T-cell (primary cell): Measurements from ENCODE around the gene RIPOR3. TPM values are rescaled to one million over a fixed set of nuclear protein-coding genes. Genes with fewer than 3 reads are reported as not detected.

Source experiments
- ATAC-seq, 4 experiments: fragments of 200-7000 bp in 3 of 4; fragments of 150-1000 bp in 1 of 4; cut with Tn5 transposase; replicated peaks in 1 of 4; 1 replicate in 3 of 4; 2 replicates in 1 of 4; pipeline ENCODE4 v1.10.0; 2021; ENCODE audit warnings: moderate library complexity in 3 of 4, mild to moderate bottlenecking in 2 of 4, moderate number of reproducible peaks in 1 of 4
- CTCF ChIA-PET, 2 donors: fragments of 300-600 bp; sonication (Branson Sonifier 250); formaldehyde crosslinking; loops; one replicate each; lab custom pipeline; 2022; ENCODE audit warnings: antibody characterized with exemption in 2 of 2; lab: Charles Lee
- POLR2A ChIA-PET, 2 donors: fragments of 300-600 bp; sonication (Branson Sonifier 250); formaldehyde crosslinking; loops; one replicate each; lab custom pipeline; 2022; ENCODE audit warnings: antibody characterized with exemption in 2 of 2; lab: Charles Lee
- DNase-seq, 35 experiments: peaks; one replicate each; pipeline versions ENCODE4 v3.0.0 to v3.0.0-alpha.2; 2013 to 2023
- H3K27ac ChIP-seq: one replicate; pipeline ENCODE4 v1.5.1; 2013; ENCODE audit warnings: low read length
- H3K27me3 ChIP-seq, 2 experiments: replicated peaks in 1 of 2; 1 replicate in 1 of 2; 2 replicates in 1 of 2; pipeline versions ENCODE4 v1.6.1 to v1.7.0; 2013; ENCODE audit warnings: low read length in 1 of 2, mixed read lengths in 1 of 2; ENCODE audit not compliant: control insufficient read depth in 2 of 2, insufficient read depth in 2 of 2; ENCODE audit errors: extremely low read depth in 1 of 2
- H3K36me3 ChIP-seq, 2 donors: 1 replicate in 1 of 2; 2 replicates in 1 of 2; pipeline versions ENCODE4 v1.6.1 to v1.7.0; 2013; ENCODE audit warnings: low read length in 1 of 2; ENCODE audit not compliant: control insufficient read depth in 2 of 2, insufficient read depth in 1 of 2; ENCODE audit errors: extremely low read depth in 1 of 2
- H3K4me1 ChIP-seq, 2 experiments: 1 replicate in 1 of 2; 2 replicates in 1 of 2; pipeline versions ENCODE4 v1.6.1 to v1.7.0; 2013; ENCODE audit warnings: low read length in 2 of 2, mixed read lengths in 1 of 2; ENCODE audit not compliant: insufficient read depth in 2 of 2, control insufficient read depth in 1 of 2; ENCODE audit errors: extremely low read depth in 1 of 2
- H3K4me3 ChIP-seq, 2 donors: 1 replicate in 1 of 2; 2 replicates in 1 of 2; pipeline versions ENCODE4 v1.5.1 to v1.7.0; 2013; ENCODE audit warnings: mild to moderate bottlenecking in 2 of 2, low read length in 1 of 2, moderate library complexity in 1 of 2; ENCODE audit not compliant: control insufficient read depth in 1 of 2; ENCODE audit errors: extremely low read depth in 1 of 2
- H3K9me3 ChIP-seq: 2 replicates; pipeline ENCODE4 v1.7.0; 2013
- H3K27ac Mint-ChIP-seq, 2 donors: one replicate each; pipeline ENCODE4 v1.8.0; 2020 to 2021; ENCODE audit warnings: mild to moderate bottlenecking in 2 of 2, mixed read lengths in 2 of 2
- H3K27me3 Mint-ChIP-seq, 2 donors: one replicate each; pipeline ENCODE4 v1.8.0; 2021 to 2022; ENCODE audit warnings: mixed read lengths in 2 of 2
- H3K36me3 Mint-ChIP-seq: one replicate; pipeline ENCODE4 v1.8.0; 2021; ENCODE audit warnings: mixed read lengths
- H3K4me1 Mint-ChIP-seq, 3 donors: one replicate each; pipeline ENCODE4 v1.8.0; 2020 to 2022; ENCODE audit warnings: mixed read lengths in 3 of 3, mild to moderate bottlenecking in 1 of 3
- H3K4me3 Mint-ChIP-seq, 3 donors: one replicate each; pipeline ENCODE4 v1.8.0; 2020 to 2022; ENCODE audit warnings: mild to moderate bottlenecking in 3 of 3, mixed read lengths in 3 of 3, moderate library complexity in 3 of 3
- H3K9me3 Mint-ChIP-seq, 3 donors: one replicate each; pipeline ENCODE4 v1.8.0; 2020 to 2022; ENCODE audit warnings: mixed read lengths in 3 of 3
- WGBS: methylation state at CpG from one replicate; pipeline ENCODE4 v1.1.5; 2013; ENCODE audit warnings: missing lambda C conversion rate; ENCODE audit not compliant: insufficient coverage; 5-methylcytosine and 5-hydroxymethylcytosine counted together
- total RNA-seq, 35 experiments: library from RNA in 6 of 35; stranded (reverse) in 6 of 35; fragments of 120-200 nt in 1 of 35; gene quantifications; one replicate each; pipeline versions ENCODE4 v1.2.1 to v1.2.4 and lab custom pipeline; 2013 to 2026

RIPOR3 gene
- total RNA-seq, 5 donors from 2014 or later (not counting 1 experiment from before 2014, with no cell fraction given), result 0.25 to 0.88 (median 0.42) TPM

GRCh38 chr20:50609438-50609989 is 81.8 kb downstream of the RIPOR3 start:
- Mint-ChIP-seq H3K4me1 (no peaks in the 10 kb centered on the region), H3K9me3 (no peaks in the 10 kb centered on the region), H3K27ac (no peak overlapping the region), H3K27me3 (peaks cover 0 to 14% of the 10 kb centered on the region in 2 donors), H3K36me3 (no peaks in the 10 kb centered on the region), H3K4me3 (no peak overlapping the region)
- ChIA-PET POLR2A (no interaction called here), CTCF (no interaction called here)
- H3K36me3 ChIP-seq, result no peaks in the 10 kb centered on the region
- ATAC-seq, result no peak
- no peaks in the 10 kb centered on the region for H3K4me1 ChIP-seq
- no peak for DNase-seq
- no peaks in the 10 kb centered on the region for H3K9me3 ChIP-seq
- H3K27ac ChIP-seq, result no peak overlapping the region
- H3K4me3 ChIP-seq, result no peak overlapping the region
- 88% methylated on average over 28 of the region's 28 CpGs for WGBS
- peaks cover 0 to 50% of the 10 kb centered on the region in 2 experiments for H3K27me3 ChIP-seq

DNA sequence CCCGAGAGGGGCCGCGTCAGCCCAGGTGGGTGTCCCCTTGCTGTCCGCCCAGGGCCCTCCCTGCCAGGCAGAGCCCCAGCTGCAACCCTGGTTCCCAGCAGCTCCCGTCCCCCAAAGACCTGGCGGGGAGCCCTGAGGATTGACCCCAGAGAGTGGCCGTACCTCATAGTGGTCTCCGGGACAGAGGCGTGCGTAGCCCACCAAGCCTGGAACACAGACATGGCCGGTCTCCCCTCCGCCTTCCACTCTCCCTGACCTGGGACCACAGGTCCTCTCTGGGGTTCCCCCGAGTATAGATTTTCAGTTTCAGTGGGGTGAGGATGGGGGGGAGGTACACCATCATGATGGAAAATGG is 82.6 kb downstream of the RIPOR3 start:
- DNase-seq, result no peak
- peaks cover 0 to 56% of the 10 kb centered on the region in 2 experiments for H3K27me3 ChIP-seq
- no peak overlapping the region for H3K27ac ChIP-seq
- no peak overlapping the region for H3K27ac Mint-ChIP-seq
- CTCF ChIA-PET, result no interaction called here
- no peaks in the 10 kb centered on the region for H3K36me3 Mint-ChIP-seq
- no peak for ATAC-seq
- H3K36me3 ChIP-seq, result no peaks in the 10 kb centered on the region
- POLR2A ChIA-PET, result no interaction called here
- 90% methylated on average over 11 of the region's 13 CpGs for WGBS
- no peaks in the 10 kb centered on the region for H3K9me3 ChIP-seq
- H3K9me3 Mint-ChIP-seq, result no peaks in the 10 kb centered on the region
- H3K4me3 ChIP-seq, result no peak overlapping the region
- H3K4me1 ChIP-seq, result no peaks in the 10 kb centered on the region
- H3K4me3 Mint-ChIP-seq, result no peak overlapping the region
- no peaks in the 10 kb centered on the region for H3K4me1 Mint-ChIP-seq
- H3K27me3 Mint-ChIP-seq, result peaks cover 5 to 20% of the 10 kb centered on the region in 2 donors

GRCh38 chr20:50607850-50608749 is 83.2 kb downstream of the RIPOR3 start:
- ATAC-seq, result no peak
- Histone ChIP-seq H3K27me3 (peaks cover 0 to 61% of the 10 kb centered on the region in 2 experiments), H3K9me3 (no peaks in the 10 kb centered on the region), H3K4me1 (no peaks in the 10 kb centered on the region), H3K4me3 (no peak overlapping the region), H3K27ac (no peak overlapping the region), H3K36me3 (no peaks in the 10 kb centered on the region)
- Mint-ChIP-seq H3K4me1 (no peaks in the 10 kb centered on the region), H3K4me3 (no peak overlapping the region), H3K27me3 (peaks cover 5 to 21% of the 10 kb centered on the region in 2 donors), H3K27ac (no peak overlapping the region), H3K9me3 (no peaks in the 10 kb centered on the region), H3K36me3 (no peaks in the 10 kb centered on the region)
- WGBS, result 86% methylated on average over 23 of the region's 32 CpGs
- ChIA-PET POLR2A (no interaction called here), CTCF (no interaction called here)
- DNase-seq, result no peak

- Mint-ChIP-seq H3K27ac (no peak overlapping the region), H3K36me3 (no peaks in the 10 kb centered on the region), H3K4me3 (no peak overlapping the region), H3K9me3 (no peaks in the 10 kb centered on the region), H3K27me3 (peaks cover 5 to 25% of the 10 kb centered on the region in 2 donors), H3K4me1 (no peaks in the 10 kb centered on the region)
- ChIA-PET CTCF (no interaction called here), POLR2A (no interaction called here)
- Histone ChIP-seq H3K27ac (no peak overlapping the region), H3K4me3 (no peak overlapping the region), H3K9me3 (no peaks in the 10 kb centered on the region), H3K27me3 (peaks cover 0 to 68% of the 10 kb centered on the region in 2 experiments), H3K4me1 (no peaks in the 10 kb centered on the region), H3K36me3 (no peaks in the 10 kb centered on the region)
- no peak for ATAC-seq
- 76% methylated on average over 8 of the region's 9 CpGs for WGBS
- no peak for DNase-seq
These were observed 83.9 kb downstream of the RIPOR3 start for GRCh38 chr20:50607436-50607835.

DNA sequence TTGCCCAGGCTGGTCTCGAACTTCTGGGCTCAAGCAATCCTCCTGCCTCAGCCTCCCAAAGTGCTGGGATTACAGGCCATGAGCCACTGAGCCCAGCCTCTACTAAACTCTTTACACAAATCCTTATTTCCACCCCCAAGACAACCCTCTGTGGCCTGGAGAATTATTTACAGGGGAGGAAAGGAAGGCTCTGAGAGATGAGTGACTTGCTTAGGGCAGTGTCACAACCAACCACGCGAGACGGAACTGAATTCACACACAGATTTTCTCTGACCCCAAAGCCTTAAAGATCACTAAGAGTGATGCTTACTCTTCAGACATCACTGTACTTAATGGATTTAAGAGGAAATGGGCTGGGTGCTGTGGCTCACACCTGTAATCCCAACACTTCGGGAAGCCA is 86.2 kb downstream of the RIPOR3 start:
- DNase-seq, result no peak
- H3K4me1 ChIP-seq, result peaks cover 0 to 5% of the 10 kb centered on the region in 2 experiments
- H3K9me3 ChIP-seq, result no peaks in the 10 kb centered on the region
- no peak overlapping the region for H3K4me3 ChIP-seq
- Mint-ChIP-seq H3K36me3 (no peaks in the 10 kb centered on the region), H3K4me1 (peaks cover 0 to 1% (median 0%) of the 10 kb centered on the region in 3 donors), H3K4me3 (no peak overlapping the region), H3K27me3 (peaks cover 5 to 25% of the 10 kb centered on the region in 2 donors), H3K9me3 (no peaks in the 10 kb centered on the region), H3K27ac (no peak overlapping the region)
- H3K27me3 ChIP-seq, result peaks cover 0 to 77% of the 10 kb centered on the region in 2 experiments
- WGBS, result 67% methylated on average over 1 of the region's 5 CpGs
- no peak for ATAC-seq
- H3K36me3 ChIP-seq, result no peaks in the 10 kb centered on the region
- H3K27ac ChIP-seq, result no peak overlapping the region
- POLR2A ChIA-PET, result no interaction called here
- CTCF ChIA-PET, result no interaction called here

DNA sequence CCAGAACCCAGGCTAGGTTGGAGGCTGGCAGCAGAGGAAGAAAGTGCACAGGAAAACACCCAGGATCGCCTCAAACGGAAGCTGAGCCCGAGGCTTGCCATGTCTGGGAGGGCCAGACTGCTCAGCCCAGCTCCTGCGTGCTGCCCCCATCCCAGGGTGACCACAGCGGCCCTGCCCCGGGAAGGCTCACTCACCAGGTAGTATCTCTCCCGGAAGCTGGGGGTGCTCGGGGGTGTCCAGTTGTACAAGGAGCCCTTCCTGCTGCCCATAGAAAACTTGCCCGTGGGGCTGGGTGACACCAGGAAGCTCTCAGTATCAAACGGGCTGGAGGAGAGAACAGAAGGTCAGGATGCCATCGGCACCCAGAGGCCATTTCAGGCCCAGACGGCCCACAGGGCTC is 86.9 kb downstream of the RIPOR3 start:
- peaks cover 5 to 25% of the 10 kb centered on the region in 2 donors for H3K27me3 Mint-ChIP-seq
- H3K4me3 ChIP-seq, result no peak overlapping the region
- CTCF ChIA-PET, result no interaction called here
- ATAC-seq, result no peak
- peaks cover 0 to 77% of the 10 kb centered on the region in 2 experiments for H3K27me3 ChIP-seq
- WGBS, result 89% methylated on average over 8 of the region's 12 CpGs
- H3K4me1 Mint-ChIP-seq, result peaks cover 0 to 1% (median 0%) of the 10 kb centered on the region in 3 donors
- no peaks in the 10 kb centered on the region for H3K9me3 Mint-ChIP-seq
- no peak overlapping the region for H3K4me3 Mint-ChIP-seq
- peaks cover 0 to 5% of the 10 kb centered on the region in 2 experiments for H3K4me1 ChIP-seq
- DNase-seq, result no peak
- H3K27ac Mint-ChIP-seq, result no peak overlapping the region
- H3K36me3 ChIP-seq, result no peaks in the 10 kb centered on the region
- H3K36me3 Mint-ChIP-seq, result no peaks in the 10 kb centered on the region
- H3K27ac ChIP-seq, result no peak overlapping the region
- POLR2A ChIA-PET, result no interaction called here
- no peaks in the 10 kb centered on the region for H3K9me3 ChIP-seq
